Measurements from ENCODE around the gene FERMT1.
"Not testable (repeated sequence)": the region's sequence is repeated elsewhere in the genome, so short reads cannot be mapped to it uniquely, and the experiment has no call there.

Gene FERMT1

GRCh38 chr20:6038256-6038655 is 84.6 kb downstream of the FERMT1 start:
- no peak for DNase-seq

DNA sequence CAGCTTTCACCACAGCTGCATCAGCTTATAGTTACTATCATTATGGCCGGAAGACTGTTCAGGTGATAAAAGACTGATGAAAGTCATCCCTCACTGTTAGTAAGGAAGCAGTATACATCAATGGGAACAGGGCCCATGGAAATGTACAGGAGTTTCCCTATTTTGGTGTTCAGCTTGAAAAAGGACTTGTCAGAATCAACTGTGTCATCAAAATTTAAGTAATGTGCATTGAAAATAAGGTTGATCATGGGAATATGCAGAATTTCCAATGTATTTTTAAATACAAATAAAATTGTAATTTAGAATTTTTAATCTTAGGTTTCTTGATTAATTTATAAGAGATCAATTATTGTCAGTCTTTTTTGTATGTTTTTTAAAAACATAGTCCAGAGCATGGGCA is 85.7 kb downstream of the FERMT1 start:
- DNase-seq = no peak

DNA sequence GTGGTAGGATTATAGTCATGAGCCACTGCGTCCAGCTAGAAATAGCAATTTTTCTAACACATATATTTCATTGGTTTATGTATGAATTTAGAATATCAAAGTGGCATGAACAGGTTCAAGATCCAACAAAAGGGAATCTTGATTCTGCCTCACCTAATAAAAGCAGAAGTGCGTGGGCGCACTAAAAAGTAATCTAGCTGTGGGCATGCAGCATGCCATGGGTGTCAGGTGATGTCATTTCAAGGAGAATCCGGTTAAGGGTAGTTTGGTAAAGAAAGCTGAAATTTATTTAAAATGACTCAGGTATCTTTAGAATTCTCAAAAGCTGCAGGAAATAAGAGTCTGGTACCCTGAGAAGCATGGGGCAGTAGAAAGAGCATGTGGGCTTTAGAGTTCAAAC is 86.6 kb downstream of the FERMT1 start:
- DNase-seq = no peak

- no peak for DNase-seq
These were observed 88.5 kb downstream of the FERMT1 start for GRCh38 chr20:6034134-6034969.

DNA sequence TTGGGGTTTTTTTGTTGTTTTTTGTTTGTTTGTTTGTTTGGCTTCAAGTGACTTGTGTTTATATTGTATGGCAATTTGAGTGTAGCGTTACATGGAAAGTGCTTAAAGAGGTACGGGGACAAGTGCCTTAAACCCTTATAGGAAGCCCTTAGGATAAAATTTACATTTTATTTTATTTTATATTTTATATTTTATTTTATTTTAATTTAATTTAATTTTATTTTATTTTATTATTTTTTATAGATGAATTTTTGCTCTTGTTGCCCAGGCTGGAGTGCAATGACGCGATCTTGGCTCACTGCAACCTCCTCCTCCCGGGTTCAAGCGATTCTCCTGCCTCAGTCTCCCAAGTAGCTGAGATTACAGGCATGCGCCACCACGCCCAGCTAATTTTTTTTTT is 89.9 kb downstream of the FERMT1 start:
- DNase-seq = not testable (repeated sequence)

DNA sequence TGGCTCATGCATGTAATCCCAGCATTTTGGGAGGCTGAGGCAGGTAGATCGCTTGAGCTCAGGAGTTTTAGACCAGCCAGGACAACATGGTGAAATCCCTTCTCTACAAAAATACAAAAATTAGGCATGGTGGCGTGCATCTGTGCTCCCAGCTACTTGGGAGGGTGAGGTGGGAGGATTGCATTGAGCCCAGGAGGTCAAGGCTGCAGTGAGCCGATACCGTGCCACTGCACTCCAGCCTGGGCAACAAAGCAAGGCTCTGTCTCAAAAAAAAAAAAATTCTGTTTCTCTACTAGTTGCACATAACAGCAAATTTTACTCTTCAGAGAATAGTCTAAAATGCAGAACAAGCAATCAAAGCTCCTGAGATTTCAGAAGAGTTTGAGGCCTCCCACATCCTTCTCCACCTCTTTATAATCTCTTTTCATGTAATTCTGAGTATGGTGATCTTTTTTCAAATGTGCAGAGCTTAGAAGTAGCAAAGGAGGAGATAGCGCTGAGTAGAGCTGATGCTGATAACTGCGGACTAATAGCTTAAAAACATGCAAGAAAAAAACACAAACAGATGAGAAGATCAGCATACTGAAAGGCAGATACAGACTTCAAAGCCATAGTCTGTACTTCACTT is 92.3 kb downstream of the FERMT1 start:
- no peak for DNase-seq

DNA sequence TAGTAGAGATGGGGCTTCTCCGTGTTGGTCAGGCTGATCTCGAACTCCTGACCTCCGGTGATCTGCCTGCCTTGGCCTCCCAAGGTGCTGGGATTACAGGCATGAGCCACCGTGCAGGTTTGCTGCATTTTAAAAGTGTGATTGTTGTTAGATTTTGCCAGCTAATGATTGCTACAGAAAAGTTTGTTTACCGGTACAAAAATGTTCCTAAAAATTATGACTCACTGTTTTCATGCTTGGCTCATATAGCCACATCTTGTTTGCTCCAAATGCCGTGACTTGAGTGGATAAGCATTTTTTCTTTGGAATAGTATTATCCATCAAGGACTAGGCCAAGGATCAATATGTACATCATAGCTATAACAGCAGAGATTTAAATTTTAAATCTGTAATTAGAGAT is 93.3 kb downstream of the FERMT1 start:
- DNase-seq = no peak

DNA sequence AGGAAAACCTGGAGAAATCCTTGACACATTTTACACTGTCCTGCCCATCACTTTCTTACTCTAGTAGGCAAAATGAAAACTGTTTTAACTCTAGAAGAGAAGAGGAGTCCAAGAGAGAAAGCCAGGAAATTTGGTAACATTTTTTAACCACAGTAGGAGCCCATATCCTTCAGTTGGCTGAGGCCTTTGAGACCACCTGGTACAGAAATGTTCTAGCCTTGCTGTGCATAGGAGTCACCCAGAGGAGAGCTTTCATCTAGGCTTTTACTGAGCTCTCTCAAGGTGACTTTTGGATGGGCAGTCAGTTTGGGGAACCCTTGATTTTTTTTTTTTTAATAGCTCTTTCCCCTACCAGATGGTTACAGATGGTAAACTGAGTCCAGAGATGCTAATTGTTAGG is 94.0 kb downstream of the FERMT1 start:
- no peak for DNase-seq

- no peak for DNase-seq
These were observed 96.8 kb downstream of the FERMT1 start for GRCh38 chr20:6026051-6026450.

Data from right hindlimb (tissue), 1 donor.